CD4-positive, alpha-beta T cell (primary cell): ENCODE data around the gene LMBR1. TPM values are rescaled to one million over a fixed set of nuclear protein-coding genes. Genes with fewer than 3 reads are reported as not detected.
"Not testable (repeated sequence)": the region's sequence is repeated elsewhere in the genome, so short reads cannot be mapped to it uniquely, and the experiment has no call there.

Experiments used
- ATAC-seq: fragments of 200-7000 bp; cut with Tn5 transposase; one replicate; pipeline ENCODE4 v1.10.0; 2022; ENCODE audit warnings: mild to moderate bottlenecking; ENCODE audit not compliant: poor library complexity
- CTCF ChIA-PET: fragments of 350-600 bp; sonication (Branson Sonifier 250); formaldehyde crosslinking; loops from one replicate; lab custom pipeline; 2021; ENCODE audit warnings: antibody characterized with exemption, inconsistent platforms; lab: Charles Lee
- POLR2A ChIA-PET: fragments of 350-600 bp; sonication (Branson Sonifier 250); formaldehyde crosslinking; loops from one replicate; lab custom pipeline; 2021; ENCODE audit warnings: antibody characterized with exemption, inconsistent platforms; lab: Charles Lee
- DNase-seq, 14 experiments: peaks; one replicate each; pipeline ENCODE4 v3.0.0-alpha.2; 2013 to 2020; ENCODE audit warnings: mixed read lengths in 2 of 14
- H3K27ac ChIP-seq, 2 donors: one replicate each; pipeline versions ENCODE4 v1.5.1 to v1.7.0; 2013; ENCODE audit warnings: low read length in 2 of 2, low read depth in 1 of 2, mild to moderate bottlenecking in 1 of 2
- H3K27me3 ChIP-seq, 2 experiments: 1 replicate in 1 of 2; 2 replicates in 1 of 2; pipeline versions ENCODE4 v1.6.1 to v1.7.0; 2013; ENCODE audit warnings: low read length in 2 of 2, control low read depth in 1 of 2, mild to moderate bottlenecking in 1 of 2, moderate library complexity in 1 of 2; ENCODE audit not compliant: insufficient read depth in 2 of 2, control insufficient read depth in 1 of 2
- H3K36me3 ChIP-seq: one replicate; pipeline ENCODE4 v1.6.1; 2013; ENCODE audit warnings: low read length, control low read depth; ENCODE audit not compliant: insufficient read depth
- H3K4me1 ChIP-seq: one replicate; pipeline ENCODE4 v1.6.1; 2013; ENCODE audit warnings: low read length, control low read depth; ENCODE audit not compliant: insufficient read depth
- H3K4me3 ChIP-seq: one replicate; pipeline ENCODE4 v1.5.1; 2013; ENCODE audit warnings: mild to moderate bottlenecking, low read length, moderate library complexity
- H3K9me3 ChIP-seq, 2 experiments: 1 replicate in 1 of 2; 2 replicates in 1 of 2; pipeline versions ENCODE4 v1.6.1 to v1.7.0; 2013; ENCODE audit warnings: low read length in 2 of 2, mild to moderate bottlenecking in 2 of 2, control low read depth in 1 of 2, moderate library complexity in 1 of 2; ENCODE audit not compliant: control insufficient read depth in 1 of 2, insufficient read depth in 1 of 2
- H3K27ac Mint-ChIP-seq: one replicate; pipeline ENCODE4 v1.8.0; 2020; ENCODE audit warnings: mixed read lengths
- H3K27me3 Mint-ChIP-seq: one replicate; pipeline ENCODE4 v1.8.0; 2021; ENCODE audit warnings: mixed read lengths
- H3K36me3 Mint-ChIP-seq: one replicate; pipeline ENCODE4 v1.8.0; 2021; ENCODE audit warnings: low read depth, mixed read lengths
- H3K4me1 Mint-ChIP-seq: one replicate; pipeline ENCODE4 v1.8.0; 2021; ENCODE audit warnings: low read depth, mixed read lengths
- H3K4me3 Mint-ChIP-seq: one replicate; pipeline ENCODE4 v1.8.0; 2020; ENCODE audit warnings: mild to moderate bottlenecking, mixed read lengths
- H3K9me3 Mint-ChIP-seq: one replicate; pipeline ENCODE4 v1.8.0; 2020; ENCODE audit warnings: mixed read lengths
- CTCF ChIP-seq: fragments of 200-600 bp; IDR thresholded peaks from one replicate; pipeline ENCODE4 v1.8.0; 2022; ENCODE audit warnings: antibody characterized with exemption, mild to moderate bottlenecking
- intact Hi-C, 2 experiments: fragments of 100-400 bp; cut with DNase I in 1 of 2; cut with micrococcal nuclease in 1 of 2; formaldehyde crosslinking; loops; one replicate each; pipeline versions ENCODE4 v1.15.1 to v1.9.0; 2023 to 2025; cut with DNase I, micrococcal nuclease
- total RNA-seq, 174 experiments: library from RNA in 2 of 174; stranded (reverse) in 2 of 174; gene quantifications; one replicate each; pipeline ENCODE4 v1.2.3 and lab custom pipeline; 2021 to 2026

The LMBR1 gene
- total RNA-seq, 2 experiments from 2014 or later, result 61.6 to 61.9 TPM

GRCh38 chr7:156940421-156941122 is 47.6 kb upstream of the LMBR1 start:
- Mint-ChIP-seq H3K27ac (no peak overlapping the region), H3K4me1 (no peaks in the 10 kb centered on the region), H3K4me3 (no peak overlapping the region), H3K9me3 (no peaks in the 10 kb centered on the region), H3K27me3 (peaks cover 40% of the 10 kb centered on the region), H3K36me3 (no peaks in the 10 kb centered on the region)
- Histone ChIP-seq H3K36me3 (no peaks in the 10 kb centered on the region), H3K4me3 (no peak overlapping the region), H3K27me3 (peaks cover 14 to 18% of the 10 kb centered on the region in 2 experiments), H3K27ac (no peak overlapping the region), H3K9me3 (peaks cover 0 to 24% of the 10 kb centered on the region in 2 experiments), H3K4me1 (peaks cover 8% of the 10 kb centered on the region)
- intact Hi-C loops, result no loop called here
- DNase-seq, result no peak
- no peak for ATAC-seq
- no peak for TF ChIP-seq CTCF
- ChIA-PET POLR2A (no interaction called here), CTCF (no interaction called here)

DNA sequence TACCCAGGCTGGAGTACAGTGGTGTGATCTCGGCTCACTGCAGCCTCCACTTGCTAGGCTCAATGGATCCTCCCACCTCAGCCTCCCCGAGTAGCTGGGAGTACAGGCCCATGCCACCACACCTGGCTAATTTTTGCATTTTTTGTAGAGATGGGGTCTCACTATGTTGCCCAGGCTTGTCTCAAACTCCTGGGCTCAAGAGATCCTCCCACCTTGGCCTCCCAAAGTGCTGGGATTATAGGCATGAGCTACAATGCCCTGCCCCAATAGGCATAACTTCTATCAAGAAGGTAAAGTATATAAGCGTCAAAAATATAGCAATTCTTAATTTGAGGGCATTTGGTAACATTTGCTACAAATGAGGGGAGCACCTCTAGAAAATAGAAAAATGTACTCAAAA is 43.8 kb upstream of the LMBR1 start:
- H3K27me3 ChIP-seq, H3K4me3 Mint-ChIP-seq, H3K4me3 ChIP-seq, H3K4me1 ChIP-seq, H3K9me3 Mint-ChIP-seq, intact Hi-C loops, H3K36me3 Mint-ChIP-seq, H3K36me3 ChIP-seq, H3K4me1 Mint-ChIP-seq, H3K27ac Mint-ChIP-seq, H3K27ac ChIP-seq, DNase-seq, CTCF ChIA-PET, POLR2A ChIA-PET, ATAC-seq: not testable (repeated sequence)
- peaks cover 17% of the 10 kb centered on the region for H3K27me3 Mint-ChIP-seq
- peaks cover 0 to 12% of the 10 kb centered on the region in 2 experiments for H3K9me3 ChIP-seq

DNA sequence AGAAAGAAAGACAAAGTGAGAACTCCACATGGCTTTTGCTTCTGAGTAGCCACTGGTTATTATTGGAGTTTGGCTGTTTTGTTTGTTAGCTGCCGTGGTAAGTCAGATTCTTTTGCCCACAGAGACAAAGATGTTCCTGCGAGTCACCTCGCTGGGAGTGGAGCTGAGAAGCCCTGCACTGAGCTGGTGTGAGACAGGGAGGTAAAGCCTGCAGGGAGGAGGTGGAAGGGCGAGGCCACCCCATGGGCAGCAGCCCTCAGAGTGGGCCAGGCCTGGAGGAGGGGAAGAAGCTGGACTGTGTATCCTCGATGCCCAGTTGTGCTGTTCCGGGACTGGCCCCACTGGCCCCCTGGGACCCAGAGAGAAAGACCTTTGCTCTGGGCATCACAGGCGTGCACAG is 42.3 kb upstream of the LMBR1 start:
- H3K27me3 ChIP-seq, result no peaks in the 10 kb centered on the region
- POLR2A ChIA-PET, result no interaction called here
- Mint-ChIP-seq H3K27me3 (peaks cover 17% of the 10 kb centered on the region), H3K4me1 (peaks cover under 1% of the 10 kb centered on the region), H3K4me3 (no peak overlapping the region), H3K36me3 (no peaks in the 10 kb centered on the region), H3K9me3 (no peaks in the 10 kb centered on the region), H3K27ac (no peak overlapping the region)
- TF ChIP-seq CTCF, result no peak
- H3K4me1 ChIP-seq, result no peaks in the 10 kb centered on the region
- CTCF ChIA-PET, result no interaction called here
- no peaks in the 10 kb centered on the region for H3K36me3 ChIP-seq
- intact Hi-C loops, result no loop called here
- no peak overlapping the region for H3K4me3 ChIP-seq
- ATAC-seq (no peak), DNase-seq (no peak)
- no peak overlapping the region for H3K27ac ChIP-seq
- H3K9me3 ChIP-seq, result no peaks in the 10 kb centered on the region

DNA sequence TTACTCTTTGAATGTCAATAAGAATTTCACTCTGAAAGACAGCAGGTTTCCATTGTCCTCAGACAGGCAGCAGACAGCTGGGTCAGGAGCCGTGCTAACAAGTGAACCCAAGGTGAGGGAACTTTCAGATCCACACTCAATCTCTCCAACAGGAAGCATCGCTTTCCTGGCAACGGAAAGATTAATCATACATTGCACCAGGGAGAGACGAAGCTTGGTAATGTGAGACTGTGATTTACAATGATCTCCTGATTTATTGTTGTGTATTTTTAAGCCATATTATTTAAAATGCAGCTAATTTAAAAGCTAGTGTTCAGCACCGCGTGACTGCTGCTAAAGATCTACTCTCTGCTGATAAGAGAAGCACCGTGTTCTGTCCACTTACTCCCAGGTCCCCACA is 39.0 kb upstream of the LMBR1 start:
- DNase-seq, result no peak
- Histone ChIP-seq H3K4me3 (no peak overlapping the region), H3K9me3 (no peaks in the 10 kb centered on the region), H3K4me1 (peaks cover 7% of the 10 kb centered on the region), H3K36me3 (no peaks in the 10 kb centered on the region), H3K27ac (no peak overlapping the region), H3K27me3 (no peaks in the 10 kb centered on the region)
- Mint-ChIP-seq H3K27me3 (no peaks in the 10 kb centered on the region), H3K4me1 (peaks cover 10% of the 10 kb centered on the region), H3K4me3 (no peak overlapping the region), H3K36me3 (no peaks in the 10 kb centered on the region), H3K9me3 (no peaks in the 10 kb centered on the region), H3K27ac (no peak overlapping the region)
- no peak for ATAC-seq
- CTCF ChIA-PET, result no interaction called here
- intact Hi-C loops, result no loop called here
- POLR2A ChIA-PET, result no interaction called here
- no peak for TF ChIP-seq CTCF
